PFSK-1 (cell line): Measurements from ENCODE around the gene SPAST.

Experiments
- POLR2AphosphoS5 ChIP-seq: IDR thresholded peaks from 2 replicates; pipeline ENCODE4 v1.6.1; 2012; ENCODE audit warnings: low read depth, mild to moderate bottlenecking, control low read depth, low read length, moderate library complexity
- REST ChIP-seq, 2 experiments: IDR thresholded peaks; 2 replicates each; pipeline versions ENCODE4 v1.6.1 to v1.8.0; 2011 to 2012; ENCODE audit warnings: low read depth in 2 of 2, low read length in 2 of 2, control low read depth in 1 of 2, inconsistent platforms in 1 of 2, mild to moderate bottlenecking in 1 of 2, moderate library complexity in 1 of 2; ENCODE audit not compliant: insufficient read depth in 1 of 2
- SIN3A ChIP-seq: IDR thresholded peaks from 2 replicates; pipeline ENCODE4 v1.6.1; 2012; ENCODE audit warnings: mild to moderate bottlenecking, low read length, moderate library complexity, borderline replicate concordance; ENCODE audit not compliant: insufficient read depth
- TAF1 ChIP-seq: IDR thresholded peaks from 2 replicates; pipeline ENCODE4 v1.6.1; 2012; ENCODE audit warnings: low read length, control low read depth, borderline replicate concordance; ENCODE audit not compliant: insufficient read depth

- no peak for TF ChIP-seq REST (IDR thresholded peaks at IDR 0.05; ENCODE audit: insufficient read depth in 1 of 2, low read depth in 2 of 2, low read length in 2 of 2)
- no peak for TF ChIP-seq POLR2AphosphoS5
- TF ChIP-seq SIN3A: no peak
- no peak for TF ChIP-seq TAF1
Observed at GRCh38 chr2:32136097-32136496, 72.7 kb downstream of the SPAST start.
